Choroid plexus epithelial cell (primary cell): ENCODE results near the gene TSR1.

ENCODE experiments used
- DNase-seq: peaks from one replicate; pipeline ENCODE4 v3.0.0-alpha.2; 2010; ENCODE audit warnings: low read depth
- H3K4me3 ChIP-seq: 2 replicates; pipeline ENCODE4 v1.5.1; 2011; ENCODE audit warnings: low read depth, mild to moderate bottlenecking, control low read depth, low read length, moderate library complexity
- TF ChIP-seq, protein P1 (sequence below): conservative IDR thresholded peaks from 2 replicates; pipeline ENCODE4 v1.5.1; 2011; ENCODE audit warnings: low read depth, mild to moderate bottlenecking, control low read depth, inconsistent platforms, low read length, moderate library complexity

TSR1 gene

DNA sequence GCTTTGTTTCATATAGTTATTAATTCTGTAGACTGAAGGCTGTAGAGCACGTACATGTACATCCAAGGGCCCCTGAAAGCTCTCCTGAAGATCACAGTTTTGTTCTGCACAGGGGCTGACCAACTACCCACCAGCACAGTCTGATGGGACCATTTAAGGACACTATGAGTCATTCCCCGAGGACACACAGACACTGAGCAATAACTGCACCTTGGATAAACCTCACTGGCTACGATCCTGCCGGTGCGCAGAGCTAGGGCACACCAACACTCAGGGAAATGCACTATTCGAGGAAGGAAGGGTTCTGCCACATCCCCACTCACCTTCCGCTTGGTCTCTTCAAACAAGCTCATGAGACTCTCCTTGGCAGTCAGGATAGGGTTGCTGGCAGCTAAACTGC is 53.0 kb downstream of the TSR1 start:
- H3K4me3 ChIP-seq: no peak overlapping the region
- TF ChIP-seq, protein P1, sequence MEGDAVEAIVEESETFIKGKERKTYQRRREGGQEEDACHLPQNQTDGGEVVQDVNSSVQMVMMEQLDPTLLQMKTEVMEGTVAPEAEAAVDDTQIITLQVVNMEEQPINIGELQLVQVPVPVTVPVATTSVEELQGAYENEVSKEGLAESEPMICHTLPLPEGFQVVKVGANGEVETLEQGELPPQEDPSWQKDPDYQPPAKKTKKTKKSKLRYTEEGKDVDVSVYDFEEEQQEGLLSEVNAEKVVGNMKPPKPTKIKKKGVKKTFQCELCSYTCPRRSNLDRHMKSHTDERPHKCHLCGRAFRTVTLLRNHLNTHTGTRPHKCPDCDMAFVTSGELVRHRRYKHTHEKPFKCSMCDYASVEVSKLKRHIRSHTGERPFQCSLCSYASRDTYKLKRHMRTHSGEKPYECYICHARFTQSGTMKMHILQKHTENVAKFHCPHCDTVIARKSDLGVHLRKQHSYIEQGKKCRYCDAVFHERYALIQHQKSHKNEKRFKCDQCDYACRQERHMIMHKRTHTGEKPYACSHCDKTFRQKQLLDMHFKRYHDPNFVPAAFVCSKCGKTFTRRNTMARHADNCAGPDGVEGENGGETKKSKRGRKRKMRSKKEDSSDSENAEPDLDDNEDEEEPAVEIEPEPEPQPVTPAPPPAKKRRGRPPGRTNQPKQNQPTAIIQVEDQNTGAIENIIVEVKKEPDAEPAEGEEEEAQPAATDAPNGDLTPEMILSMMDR: no peak
- DNase-seq: no peak

DNA sequence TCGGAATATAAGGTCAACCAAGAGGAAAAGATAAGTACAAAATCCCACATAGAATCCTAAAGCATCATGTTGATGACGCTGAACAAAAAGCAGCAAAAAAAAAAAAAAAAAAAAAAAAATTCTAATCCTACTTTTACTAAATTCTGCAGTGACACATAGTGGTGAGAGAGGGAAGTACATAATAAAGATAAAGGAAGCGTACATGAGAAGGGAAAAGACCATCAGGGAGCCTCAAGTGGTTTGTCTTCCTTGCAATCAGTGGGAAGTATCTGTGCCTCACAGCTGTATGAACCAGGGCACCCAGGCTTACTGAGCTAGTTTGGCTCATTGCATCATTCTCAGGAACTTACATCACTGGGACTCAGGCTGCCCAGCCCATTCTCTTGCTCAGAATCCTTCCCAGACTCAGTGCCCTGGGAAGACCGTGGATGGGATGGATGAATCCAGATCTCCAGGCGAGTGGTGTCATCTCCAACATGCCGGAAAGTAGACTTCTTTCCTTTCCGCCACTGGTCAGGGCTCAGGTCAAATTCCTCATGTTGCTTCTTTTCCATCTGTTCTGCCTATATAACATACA is 53.9 kb downstream of the TSR1 start:
- TF ChIP-seq, protein P1: peak; percentile 58
- peak; percentile 92 for DNase-seq
- H3K4me3 ChIP-seq: no peak overlapping the region

DNA sequence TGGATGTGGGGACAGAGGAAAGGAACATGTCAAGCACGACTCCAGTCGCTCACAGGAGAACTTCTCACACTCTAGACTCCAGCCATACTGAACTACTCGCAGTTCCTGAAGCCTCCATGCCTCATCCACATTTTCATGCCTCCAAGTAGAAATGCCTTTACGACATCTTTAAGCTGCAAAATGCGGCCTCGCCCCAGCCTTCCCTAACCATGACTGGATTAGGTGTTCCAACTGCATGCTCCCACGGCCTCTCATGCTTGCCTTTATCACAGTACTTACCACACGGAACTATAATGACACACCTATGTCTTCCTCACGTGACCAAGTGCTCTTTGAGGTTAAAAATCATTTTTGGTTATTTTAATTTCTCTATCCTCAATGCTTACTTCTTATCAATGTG is 56.5 kb downstream of the TSR1 start:
- no peak overlapping the region for H3K4me3 ChIP-seq
- DNase-seq: no peak
- TF ChIP-seq, protein P1: no peak

DNA sequence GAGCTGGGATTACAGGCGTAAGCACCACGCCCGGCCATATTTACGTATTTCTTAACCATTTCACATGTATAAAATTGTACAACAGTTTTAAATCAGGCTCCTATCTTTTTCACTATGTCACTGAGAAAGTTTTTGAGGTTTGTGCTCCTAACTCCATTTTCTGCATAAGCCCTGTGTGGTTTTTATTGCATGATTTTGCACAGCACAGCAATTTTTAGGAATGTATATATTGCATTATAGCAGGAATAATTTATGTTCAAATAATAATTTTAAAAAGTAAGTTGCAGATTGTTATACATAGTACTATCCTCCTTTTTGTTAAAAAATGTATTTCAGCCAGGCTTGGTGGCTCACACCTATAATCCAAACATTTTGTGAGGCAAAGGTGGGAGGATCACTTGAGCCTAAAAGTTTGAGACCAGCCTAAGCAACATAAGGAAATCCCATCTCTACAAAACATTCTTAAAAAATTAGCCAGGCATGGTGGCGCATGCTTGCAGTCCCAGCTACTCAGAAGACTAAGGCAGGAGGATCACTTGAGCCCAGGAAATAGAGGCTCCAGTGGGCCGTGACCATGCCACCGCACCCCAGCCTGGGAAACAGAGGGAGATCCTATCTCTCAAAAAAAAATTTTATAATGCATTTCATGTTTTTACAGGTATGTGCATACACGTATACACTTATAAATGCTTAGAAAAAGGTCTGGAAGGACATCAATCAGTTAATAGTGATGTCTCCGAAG is 58.7 kb downstream of the TSR1 start:
- no peak overlapping the region for H3K4me3 ChIP-seq
- TF ChIP-seq, protein P1: no peak
- no peak for DNase-seq

DNA sequence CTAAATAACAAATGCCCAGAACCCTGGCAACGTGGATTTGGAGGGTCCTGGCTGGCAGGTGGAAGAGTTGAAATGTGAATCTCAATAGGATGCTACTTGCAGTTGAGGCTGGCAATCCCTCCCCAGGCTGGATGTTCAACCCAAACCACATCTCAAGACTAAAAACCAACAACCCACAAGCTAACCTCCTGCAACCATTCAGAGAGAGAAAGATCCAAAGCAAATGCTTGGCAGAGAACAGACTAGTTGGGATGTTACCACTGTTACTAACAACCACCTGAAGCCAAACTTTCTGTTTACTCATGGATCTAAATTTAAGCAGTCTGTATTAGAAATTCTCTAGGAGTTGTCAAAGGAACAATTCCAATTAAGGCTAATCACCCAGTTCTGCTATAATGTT is 60.5 kb downstream of the TSR1 start:
- H3K4me3 ChIP-seq: no peak overlapping the region
- DNase-seq: no peak
- TF ChIP-seq, protein P1: no peak

DNA sequence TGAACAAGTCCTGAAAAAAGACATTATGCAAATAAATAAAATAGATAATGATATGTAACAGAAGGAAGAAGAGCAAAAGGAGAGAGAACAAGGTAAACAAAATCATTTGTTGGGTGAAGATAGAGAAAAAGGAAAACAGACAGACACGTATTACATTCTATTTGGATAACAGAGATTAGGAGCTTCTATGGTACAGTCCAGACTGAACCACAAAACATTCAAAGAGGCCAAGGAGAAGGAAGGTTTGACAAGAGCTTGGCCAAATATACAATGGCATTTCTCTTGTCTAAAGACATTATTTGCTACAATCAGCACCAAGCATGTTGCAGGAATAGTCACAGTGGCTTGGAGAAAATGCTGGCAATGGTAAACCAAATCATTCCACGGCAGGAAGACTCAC is 61.8 kb downstream of the TSR1 start:
- TF ChIP-seq, protein P1: no peak
- no peak overlapping the region for H3K4me3 ChIP-seq
- no peak for DNase-seq
